GM18951 (cell line): ENCODE measurements around the gene USH1G.

Experiments
- POLR2A ChIP-seq: IDR thresholded peaks from 4 replicates; pipeline ENCODE4 v1.6.1; 2011; ENCODE audit warnings: mild to moderate bottlenecking; ENCODE audit not compliant: insufficient read length, insufficient read depth; ENCODE audit errors: extremely low read depth
- in situ Hi-C: fragments of 300-500 bp; cut with MboI; formaldehyde crosslinking; loops from one replicate; pipeline ENCODE4 v1.12.0; 2022; ENCODE audit warnings: low sequenced_read_pairs, mixed read lengths, inconsistent platforms; ENCODE audit not compliant: unreplicated experiment

Gene USH1G

GRCh38 chr17:74935585-74936469 lies 12.8 kb upstream of the USH1G start, which contains the start of gene OTOP3:
Gene OTOP3, plus strand, starts transcription at chr17:74935898. Its CDS starts 24 bp downstream, at chr17:74935922.
- in situ Hi-C loops: no loop called here
- TF ChIP-seq POLR2A: no peak

- no peak for TF ChIP-seq POLR2A
- in situ Hi-C loops: no loop called here
Measured at GRCh38 chr17:74935048-74935447, 12.0 kb upstream of the USH1G start.

- no peak for TF ChIP-seq POLR2A
- in situ Hi-C loops: no loop called here
Measured at GRCh38 chr17:74930535-74931036, 7.5 kb upstream of the USH1G start.

GRCh38 chr17:74928786-74929185 lies 5.7 kb upstream of the USH1G start:
- in situ Hi-C loops: no loop called here
- TF ChIP-seq POLR2A: no peak

DNA sequence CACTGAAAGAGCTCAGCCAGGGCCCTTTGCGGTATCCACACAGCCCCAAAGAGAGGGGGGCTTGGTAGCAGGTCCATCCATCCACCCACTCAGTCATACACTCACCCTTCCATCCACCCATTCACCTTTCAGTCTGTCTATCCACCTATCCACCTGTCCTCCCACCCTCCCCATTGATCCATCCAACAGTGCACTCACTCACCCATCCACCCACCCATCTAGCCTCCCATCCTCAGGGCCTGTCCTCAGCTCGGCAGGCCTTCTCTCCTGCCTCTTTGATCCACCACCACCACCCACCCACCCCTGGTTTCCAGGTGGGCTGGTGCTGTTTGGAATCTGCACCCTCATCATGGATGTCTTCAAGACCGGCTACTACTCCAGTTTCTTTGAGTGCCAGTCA lies 2.2 kb upstream of the USH1G start:
- in situ Hi-C loops: no loop called here
- TF ChIP-seq POLR2A: no peak

GRCh38 chr17:74924250-74924948 lies 1.3 kb upstream of the USH1G start, which contains the start of gene OTOP2:
Gene OTOP2, plus strand, starts transcription at chr17:74924273. Its CDS starts 360 bp downstream, at chr17:74924633.
- in situ Hi-C loops: no loop called here
- TF ChIP-seq POLR2A: no peak

DNA sequence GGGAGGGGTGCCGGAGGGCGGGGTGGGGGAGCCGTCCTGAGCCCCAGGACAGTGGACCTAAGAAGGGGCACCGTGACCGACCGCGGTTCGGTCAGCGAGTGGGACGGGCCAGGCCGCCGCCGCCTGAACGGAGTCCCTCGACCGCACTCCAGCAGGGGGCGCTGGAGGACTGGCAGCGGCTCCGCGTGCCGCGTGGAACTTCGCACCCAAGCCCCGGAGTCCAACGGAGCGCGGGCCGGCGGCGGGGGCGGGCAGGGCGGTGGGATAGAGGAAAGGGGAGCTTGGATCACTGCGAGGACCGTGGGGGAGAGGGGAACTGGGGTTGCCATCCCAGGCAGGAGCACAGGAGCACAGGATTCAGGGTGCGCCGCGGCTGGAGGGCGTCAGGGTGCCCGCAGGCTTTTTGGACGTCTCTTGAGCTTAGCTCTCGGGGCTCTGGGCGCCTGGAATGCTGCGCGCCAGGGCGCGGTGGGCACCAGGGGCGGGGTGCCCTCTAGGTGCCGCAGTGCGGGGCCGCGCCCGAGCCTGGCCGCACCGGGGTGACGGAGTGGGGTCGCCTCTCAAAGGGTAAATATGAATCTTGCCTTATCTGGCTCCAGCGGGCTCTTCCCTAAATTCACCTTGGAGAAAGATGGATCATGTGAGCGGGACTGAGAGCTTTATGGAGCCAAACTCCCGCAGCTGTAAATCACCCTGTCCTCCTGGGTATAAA lies 639 bp upstream of the USH1G start:
- TF ChIP-seq POLR2A: no peak
- in situ Hi-C loops: no loop called here

DNA sequence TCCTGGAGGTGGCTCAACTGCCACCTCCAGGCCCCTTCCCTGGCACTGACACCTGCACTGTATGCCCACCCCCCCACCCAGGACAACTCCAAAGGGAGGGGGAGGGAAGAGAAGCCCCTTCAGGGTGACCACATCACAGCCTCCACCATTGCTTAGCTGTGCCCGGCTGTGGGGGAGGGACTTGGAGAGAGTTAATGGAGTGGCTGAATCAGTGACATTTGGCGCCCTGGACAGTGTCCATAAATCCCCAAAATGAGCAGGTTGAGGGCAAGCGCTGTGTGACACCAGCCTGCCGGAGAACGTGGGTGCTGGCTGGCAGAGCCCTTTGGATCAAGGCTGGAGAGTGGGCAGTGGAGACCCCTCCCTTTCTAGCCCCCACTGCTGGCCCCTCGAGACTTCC lies 883 bp downstream of the USH1G start:
- in situ Hi-C loops: no loop called here
- no peak for TF ChIP-seq POLR2A

- no peak for TF ChIP-seq POLR2A
- in situ Hi-C loops: no loop called here
Measured at GRCh38 chr17:74921769-74922168, 1.3 kb downstream of the USH1G start.

GRCh38 chr17:74921026-74921681 lies 1.9 kb downstream of the USH1G start:
- in situ Hi-C loops: no loop called here
- no peak for TF ChIP-seq POLR2A

- in situ Hi-C loops: no loop called here
- TF ChIP-seq POLR2A: no peak
Measured at GRCh38 chr17:74920642-74921025, 2.4 kb downstream of the USH1G start.

DNA sequence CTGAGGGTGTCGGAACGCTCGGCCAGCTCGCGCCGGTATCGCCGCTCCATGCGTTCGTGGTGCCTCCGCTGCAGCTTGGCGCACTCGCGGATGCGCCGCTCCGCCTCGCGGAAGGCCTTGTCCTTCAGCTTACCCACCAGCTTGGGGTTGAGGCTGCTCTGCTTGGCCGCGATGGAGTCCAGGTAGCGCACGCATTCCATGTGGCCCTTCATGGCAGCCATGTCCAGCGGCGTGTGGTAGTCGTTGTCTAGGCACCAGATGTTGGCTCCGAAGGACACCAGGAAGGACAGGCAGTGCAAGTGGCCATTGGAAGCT lies 2.8 kb downstream of the USH1G start:
- in situ Hi-C loops: no loop called here
- TF ChIP-seq POLR2A: no peak
